ENCODE results near the gene CBLN4. TPM values are rescaled to one million over a fixed set of nuclear protein-coding genes. Genes with fewer than 3 reads are reported as not detected.

CBLN4 gene
- total and polyA plus RNA-seq, 9 of the 15 experiments (the other 6 are each of a cell fraction or from before 2014, with no cell fraction given), result not detected

- no peak for FAIRE-seq
- H3K4me1 ChIP-seq (replicated peaks in 1 of 2; ENCODE audit: control insufficient read depth in 2 of 2, insufficient read depth in 2 of 2, low read length in 2 of 2), result no peaks in the 10 kb centered on the region
- 0% methylated on average over 1 of the region's 1 CpG for WGBS (ENCODE audit: insufficient coverage, low coverage, missing lambda C conversion rate)
- H3K36me3 ChIP-seq (ENCODE audit: control insufficient read depth, insufficient read depth, low read length), result no peaks in the 10 kb centered on the region
- no peak for ATAC-seq
- H3K9ac ChIP-seq (ENCODE audit: insufficient read depth in 1 of 2, low read depth in 2 of 2, low read length in 2 of 2), result no peak overlapping the region
- no peaks in the 10 kb centered on the region for H3K27me3 ChIP-seq (ENCODE audit: control insufficient read depth in 2 of 2, insufficient read depth in 2 of 2, low read length in 2 of 2)
- no peak for DNase-seq (ENCODE audit: extremely low read depth in 1 of 4, low spot score in 3 of 4)
- H3K79me2 ChIP-seq (ENCODE audit: control insufficient read depth, insufficient read depth, low read length), result no peaks in the 10 kb centered on the region
- H3K27ac ChIP-seq (ENCODE audit: extremely low read depth, low read depth, low read length), result no peak overlapping the region
- H3K4me2 ChIP-seq (ENCODE audit: insufficient read depth, low read length), result no peak overlapping the region
- no TSS peak for BruUV-seq (replicated peaks)
- no peaks in the 10 kb centered on the region for H3K9me1 ChIP-seq (ENCODE audit: control insufficient read depth, insufficient read depth, low read length)
- in situ Hi-C loops (cut with MboI), result no loop called here
- H2AFZ ChIP-seq (ENCODE audit: low read depth, low read length), result no peak overlapping the region
- H3K9me3 ChIP-seq (replicated peaks; ENCODE audit: control insufficient read depth, insufficient read depth, low read depth, low read length), result 0 out of 2 replicates have a peak, but pooled peaks cover 2% of the 10 kb centered on the region
- H3K4me3 ChIP-seq, result no peak overlapping the region
- no peaks in the 10 kb centered on the region for H4K20me1 ChIP-seq (replicated peaks; ENCODE audit: control insufficient read depth, insufficient read depth, low read length)
- CTCF ChIA-PET (ENCODE audit: low intra/inter-chr PET ratio), result no interaction called here
- POLR2A ChIA-PET, result no interaction called here
- intact Hi-C loops (cut with micrococcal nuclease), result no loop called here
- TF ChIP-seq FOXJ2 (tag; IDR thresholded peaks at IDR 0.05), result no peak
- no peak for TF ChIP-seq RAD51 (IDR thresholded peaks at IDR 0.05; ENCODE audit: borderline replicate concordance, low read depth)
- TF ChIP-seq CBFA2T3 (IDR thresholded peaks at IDR 0.05), result no peak
- no peak for TF ChIP-seq GATA2 (CRISPR knock-in tag; IDR thresholded peaks at IDR 0.05)
- TF ChIP-seq ZBTB40 (IDR thresholded peaks at IDR 0.05), result no peak
- no peak for TF ChIP-seq ZBTB40 (CRISPR knock-in tag; IDR thresholded peaks at IDR 0.05)
- no peak for TF ChIP-seq ZC3H4 (CRISPR knock-in tag; IDR thresholded peaks at IDR 0.05; ENCODE audit: borderline replicate concordance)
- no peak for TF ChIP-seq ZNF512 (tag; IDR thresholded peaks at IDR 0.05)
- no peak for TF ChIP-seq TFAP4 (CRISPR knock-in tag; IDR thresholded peaks at IDR 0.05; ENCODE audit: borderline replicate concordance)
- TF ChIP-seq U2AF2 (optimal IDR thresholded peaks at IDR 0.05; ENCODE audit: low read depth, low read length), result no peak
- TF ChIP-seq ZBTB8A (IDR thresholded peaks at IDR 0.05; ENCODE audit: partially characterized antibody), result no peak
These were observed 40.5 kb downstream of the CBLN4 start for GRCh38 chr20:55964790-55965189.

Data from K562 (cell line).